ENCODE measurements around the gene PARD6B.

The PARD6B gene

DNA sequence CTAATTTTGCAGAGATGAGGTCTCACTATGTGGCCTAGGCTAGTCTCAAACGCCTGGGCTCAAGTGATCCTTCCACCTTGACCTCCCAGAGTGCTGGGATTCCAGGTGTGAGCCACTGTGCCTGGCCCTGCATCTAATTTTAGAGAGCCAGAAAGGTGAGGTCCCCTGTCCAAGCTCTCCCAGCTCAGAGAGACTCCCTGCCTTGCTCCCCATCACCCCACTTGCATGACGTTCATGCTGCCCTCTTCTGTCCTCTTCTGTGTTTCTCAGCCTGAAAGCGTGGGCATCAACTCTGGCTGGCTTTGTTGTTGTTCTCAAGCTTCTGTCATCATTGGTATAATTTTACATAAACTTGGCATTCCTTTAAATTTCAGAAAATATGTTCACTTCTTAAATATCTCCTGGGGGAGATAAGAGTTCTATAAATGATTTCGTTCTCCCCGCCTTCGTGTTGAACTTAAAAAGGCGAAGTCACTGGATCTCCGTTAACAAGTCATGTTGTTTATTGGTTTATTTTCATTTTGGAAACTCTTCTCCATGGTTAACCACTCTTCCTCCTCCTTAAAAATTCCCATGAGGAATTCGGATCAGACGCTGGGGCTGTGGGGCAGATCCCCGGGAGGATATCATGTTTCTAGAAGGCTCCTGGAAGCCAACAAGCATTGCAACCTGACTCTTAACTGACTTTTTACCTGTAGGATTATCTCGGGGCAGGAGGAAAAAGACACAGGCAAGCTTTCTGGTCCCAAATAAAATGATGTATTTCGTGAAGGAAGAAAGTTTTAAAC is 13.2 kb upstream of the PARD6B start:
- no peak for FAIRE-seq

GRCh38 chr20:50719328-50719727 is 12.1 kb upstream of the PARD6B start:
- DNase-seq (ENCODE audit: insufficient read length) (no peak), FAIRE-seq (no peak)

More for the DNA sequence above, 13.2 kb upstream of the PARD6B start:
- TF ChIP-seq POLR2A (IDR thresholded peaks at IDR 0.05; ENCODE audit: low read depth, low read length): no peak
- no peak for TF ChIP-seq POLR2AphosphoS5 (IDR thresholded peaks at IDR 0.05; ENCODE audit: low read depth, low read length)
- TF ChIP-seq TAF1 (IDR thresholded peaks at IDR 0.05; ENCODE audit: borderline replicate concordance, low read depth, low read length): no peak
- DNase-seq (ENCODE audit: insufficient read length): no peak

DNA sequence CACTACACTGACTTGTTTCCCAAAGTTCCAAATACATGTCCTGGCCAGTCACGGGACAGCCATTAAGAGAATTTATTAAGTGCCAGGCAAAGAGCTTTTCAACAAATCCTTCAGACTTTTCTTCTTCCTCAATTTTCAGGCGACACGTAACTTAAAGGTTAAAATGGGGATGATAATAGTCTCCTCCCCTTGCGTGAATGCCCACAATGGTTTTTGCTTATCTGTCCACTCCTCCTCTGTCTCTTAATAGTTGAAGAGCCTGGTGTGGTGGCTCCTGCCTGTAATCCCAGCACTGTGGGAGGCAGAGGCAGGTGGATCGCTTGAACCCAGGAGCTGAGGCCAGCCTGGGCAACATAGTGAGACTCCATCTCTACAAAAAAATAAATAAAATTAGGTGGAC is 11.4 kb upstream of the PARD6B start:
- no peak for DNase-seq (ENCODE audit: insufficient read length)
- TF ChIP-seq TAF1 (IDR thresholded peaks at IDR 0.05; ENCODE audit: borderline replicate concordance, low read depth, low read length) (no peak), POLR2A (IDR thresholded peaks at IDR 0.05; ENCODE audit: low read depth, low read length) (no peak), POLR2AphosphoS5 (IDR thresholded peaks at IDR 0.05; ENCODE audit: low read depth, low read length) (no peak)
- FAIRE-seq: no peak

More at GRCh38 chr20:50719328-50719727, 12.1 kb upstream of the PARD6B start:
- TF ChIP-seq POLR2AphosphoS5 (IDR thresholded peaks at IDR 0.05; ENCODE audit: low read depth, low read length): no peak
- no peak for TF ChIP-seq TAF1 (IDR thresholded peaks at IDR 0.05; ENCODE audit: borderline replicate concordance, low read depth, low read length)
- no peak for TF ChIP-seq POLR2A (IDR thresholded peaks at IDR 0.05; ENCODE audit: low read depth, low read length)

- no peak for DNase-seq (ENCODE audit: insufficient read length)
Observed at GRCh38 chr20:50720582-50720981, 10.8 kb upstream of the PARD6B start.

DNA sequence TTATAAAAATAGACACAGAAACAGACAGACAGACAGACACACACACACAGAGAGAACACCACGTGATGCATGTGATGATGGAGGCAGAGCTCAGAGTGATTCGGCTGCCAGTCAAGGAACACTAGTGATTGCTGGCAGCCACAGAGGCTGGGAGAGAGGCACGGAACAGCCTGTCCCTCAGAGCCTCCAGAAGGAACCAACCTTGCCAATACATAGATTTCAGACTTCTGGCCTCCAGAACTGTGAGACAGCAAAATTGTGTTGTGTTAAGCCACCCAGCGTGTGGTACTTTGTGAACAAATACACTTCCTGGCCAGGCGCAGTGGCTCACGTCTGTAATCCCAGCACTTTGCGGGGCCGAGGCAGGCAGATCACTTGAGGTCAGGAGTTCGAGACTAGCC is 9.5 kb upstream of the PARD6B start:
- TF ChIP-seq POLR2A (IDR thresholded peaks at IDR 0.05; ENCODE audit: low read depth, low read length): no peak
- no peak for TF ChIP-seq TAF1 (IDR thresholded peaks at IDR 0.05; ENCODE audit: borderline replicate concordance, low read depth, low read length)
- no peak for TF ChIP-seq POLR2AphosphoS5 (IDR thresholded peaks at IDR 0.05; ENCODE audit: low read depth, low read length)
- FAIRE-seq (no peak), DNase-seq (ENCODE audit: insufficient read length) (no peak)

More at GRCh38 chr20:50720582-50720981, 10.8 kb upstream of the PARD6B start:
- TF ChIP-seq POLR2AphosphoS5 (IDR thresholded peaks at IDR 0.05; ENCODE audit: low read depth, low read length): no peak
- no peak for TF ChIP-seq POLR2A (IDR thresholded peaks at IDR 0.05; ENCODE audit: low read depth, low read length)
- FAIRE-seq: no peak

DNA sequence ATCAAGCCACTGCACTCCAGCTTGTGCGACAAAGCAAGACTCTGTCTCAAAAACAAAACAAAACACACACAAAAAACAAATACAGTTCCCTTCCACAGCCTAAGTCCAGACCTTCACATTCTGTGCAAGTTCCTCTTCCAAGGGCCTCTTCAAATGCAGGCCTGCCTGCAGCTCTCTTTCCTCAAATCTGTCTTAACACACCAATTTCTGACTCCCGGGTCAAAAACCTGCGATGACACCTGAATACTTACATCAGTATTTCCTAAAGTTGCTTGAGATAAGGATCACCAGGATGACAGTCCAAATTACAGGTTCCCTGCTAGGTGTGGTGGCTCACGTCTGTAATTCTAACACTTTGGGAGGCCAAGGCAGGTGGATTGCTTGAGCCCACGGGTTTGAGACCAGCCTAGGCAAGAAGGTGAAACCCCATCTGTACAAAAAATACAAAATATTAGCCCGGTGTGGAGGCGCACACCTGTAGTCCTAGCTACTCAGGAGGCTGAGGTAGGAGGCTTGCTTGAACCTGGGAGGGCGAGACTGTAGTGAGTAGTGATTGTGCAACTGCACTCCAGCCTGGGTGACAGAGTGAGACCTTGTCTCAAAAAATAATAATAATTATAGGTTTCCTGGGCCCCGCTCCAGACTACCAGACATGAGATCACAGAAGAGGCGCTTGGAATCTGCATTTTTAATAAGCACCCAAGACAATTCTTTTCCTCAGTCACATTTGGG is 8.8 kb upstream of the PARD6B start:
- no peak for TF ChIP-seq POLR2AphosphoS5 (IDR thresholded peaks at IDR 0.05; ENCODE audit: low read depth, low read length)
- no peak for TF ChIP-seq POLR2A (IDR thresholded peaks at IDR 0.05; ENCODE audit: low read depth, low read length)
- no peak for TF ChIP-seq TAF1 (IDR thresholded peaks at IDR 0.05; ENCODE audit: borderline replicate concordance, low read depth, low read length)
- FAIRE-seq (no peak), DNase-seq (ENCODE audit: insufficient read length) (no peak)

DNA sequence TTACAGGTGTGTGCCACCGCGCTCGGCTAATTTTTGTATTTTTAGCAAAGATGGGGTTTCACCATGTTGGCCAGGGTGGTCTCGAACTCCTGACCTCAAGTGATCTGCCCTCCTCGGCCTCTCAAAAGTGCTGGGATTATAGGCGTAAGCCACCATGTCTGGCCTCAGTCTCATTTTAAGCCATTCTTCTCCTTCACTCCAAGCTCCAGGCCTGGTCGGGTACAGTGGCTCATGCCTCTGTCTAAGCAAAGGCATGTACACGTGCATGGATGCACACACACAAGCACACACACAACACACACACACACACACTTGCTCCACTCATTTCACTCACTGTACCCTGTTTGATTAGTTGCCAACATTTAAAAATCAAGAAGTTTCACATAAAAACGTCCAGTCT is 7.7 kb upstream of the PARD6B start:
- FAIRE-seq: no peak
- TF ChIP-seq TAF1 (IDR thresholded peaks at IDR 0.05; ENCODE audit: borderline replicate concordance, low read depth, low read length): no peak
- no peak for TF ChIP-seq POLR2AphosphoS5 (IDR thresholded peaks at IDR 0.05; ENCODE audit: low read depth, low read length)
- no peak for TF ChIP-seq POLR2A (IDR thresholded peaks at IDR 0.05; ENCODE audit: low read depth, low read length)
- no peak for DNase-seq (ENCODE audit: insufficient read length)

GRCh38 chr20:50724112-50724725 is 7.2 kb upstream of the PARD6B start:
- DNase-seq (ENCODE audit: insufficient read length) (no peak), FAIRE-seq (no peak)

DNA sequence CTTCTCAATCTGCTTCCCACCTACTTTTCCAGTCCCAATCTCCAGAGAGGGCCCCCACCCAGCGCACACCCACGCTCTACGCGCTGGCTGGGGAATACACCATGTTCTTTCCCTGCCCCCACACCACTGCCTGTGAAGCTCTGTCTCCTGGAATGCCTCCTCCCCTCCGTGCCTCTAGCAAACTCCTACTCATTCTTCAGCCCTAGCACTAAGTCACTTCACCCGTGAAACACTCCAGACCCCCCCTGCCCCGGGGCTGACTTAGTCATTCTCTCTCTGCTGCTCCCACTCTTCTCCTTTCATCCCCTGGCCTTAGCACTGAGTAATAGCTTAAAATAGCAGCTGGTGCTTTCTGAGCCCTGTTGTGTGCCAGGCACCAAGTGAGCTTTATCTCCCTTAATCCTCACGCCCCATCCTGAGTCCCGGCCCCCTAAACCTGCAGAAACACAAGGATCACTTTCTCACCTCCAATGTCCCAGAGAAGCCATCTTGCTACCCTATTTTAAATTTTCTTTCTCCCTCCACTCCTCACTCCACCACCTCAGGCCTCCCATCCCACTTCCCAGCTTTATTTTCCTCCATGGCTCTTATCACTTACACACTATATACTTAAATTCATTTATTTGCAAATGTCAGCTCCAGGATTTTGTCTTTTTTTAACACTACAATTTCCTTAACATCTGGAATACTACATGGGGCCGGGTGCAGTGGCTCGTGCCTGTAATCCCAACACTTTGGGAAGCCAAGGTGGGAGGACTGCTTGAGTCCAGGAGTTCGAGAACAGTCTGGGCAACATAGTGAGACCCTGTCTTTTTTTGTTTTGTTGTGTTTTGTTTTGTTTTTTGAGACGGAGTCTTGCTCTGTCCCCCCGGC is 6.3 kb upstream of the PARD6B start:
- no peak for TF ChIP-seq POLR2A (IDR thresholded peaks at IDR 0.05; ENCODE audit: low read depth, low read length)
- no peak for TF ChIP-seq POLR2AphosphoS5 (IDR thresholded peaks at IDR 0.05; ENCODE audit: low read depth, low read length)
- FAIRE-seq (no peak), DNase-seq (ENCODE audit: insufficient read length) (no peak)

More at GRCh38 chr20:50724112-50724725, 7.2 kb upstream of the PARD6B start:
- TF ChIP-seq POLR2A (IDR thresholded peaks at IDR 0.05; ENCODE audit: low read depth, low read length) (no peak), POLR2AphosphoS5 (IDR thresholded peaks at IDR 0.05; ENCODE audit: low read depth, low read length) (no peak), TAF1 (IDR thresholded peaks at IDR 0.05; ENCODE audit: borderline replicate concordance, low read depth, low read length) (no peak)

GRCh38 chr20:50725724-50726005 is 5.7 kb upstream of the PARD6B start:
- FAIRE-seq: no peak

More at GRCh38 chr20:50725724-50726005, 5.7 kb upstream of the PARD6B start:
- DNase-seq (ENCODE audit: insufficient read length): no peak
- TF ChIP-seq TAF1 (IDR thresholded peaks at IDR 0.05; ENCODE audit: borderline replicate concordance, low read depth, low read length): no peak
- no peak for TF ChIP-seq POLR2AphosphoS5 (IDR thresholded peaks at IDR 0.05; ENCODE audit: low read depth, low read length)
- no peak for TF ChIP-seq POLR2A (IDR thresholded peaks at IDR 0.05; ENCODE audit: low read depth, low read length)

Data from GM12892 (cell line).